Measurements from ENCODE around the gene UHRF1.
A peak's percentile ranks its signal among the peaks of the same experiment; 100 is the strongest.
"Not testable (repeated sequence)": the region's sequence is repeated elsewhere in the genome, so short reads cannot be mapped to it uniquely, and the experiment has no call there.

Gene UHRF1

GRCh38 chr19:4974880-4975469 lies 65.7 kb downstream of the UHRF1 start:
- H3K9me2 ChIP-seq (ENCODE audit: low read depth, low read length): no peaks in the 10 kb centered on the region
- peaks cover 72% of the 10 kb centered on the region for H3K4me1 ChIP-seq (ENCODE audit: insufficient read depth, low read length, severe bottlenecking)
- no peaks in the 10 kb centered on the region for H4K20me1 ChIP-seq (ENCODE audit: insufficient read depth, low read length)
- no peaks in the 10 kb centered on the region for H3K9me3 ChIP-seq (ENCODE audit: low read length)
- TF ChIP-seq CTCF (IDR thresholded peaks at IDR 0.05; ENCODE audit: low read length) (no peak), EZH2 (IDR thresholded peaks at IDR 0.05; ENCODE audit: borderline replicate concordance, low read length) (no peak)
- no peaks in the 10 kb centered on the region for H3K27me3 ChIP-seq (ENCODE audit: insufficient read depth, low read length)
- H3K4me2 ChIP-seq (ENCODE audit: low read length): peak overlapping the region; percentile 1; the same call in 1 of the 2 replicates
- H3K9ac ChIP-seq (ENCODE audit: low read length): no peak overlapping the region; the same call in 1 of the 2 replicates
- no peaks in the 10 kb centered on the region for H3F3A ChIP-seq (ENCODE audit: insufficient read depth, low read length)
- H3K79me2 ChIP-seq (ENCODE audit: insufficient read depth, low read length): no peaks in the 10 kb centered on the region
- peaks cover 6% of the 10 kb centered on the region; the same call in 1 of the 2 replicates for H3K36me3 ChIP-seq (ENCODE audit: insufficient read depth, low read length)
- H2AFZ ChIP-seq (ENCODE audit: low read length): no peak overlapping the region
- no peak overlapping the region for H3K4me3 ChIP-seq (ENCODE audit: low read depth, low read length, poor library complexity, severe bottlenecking)
- peak overlapping the region; percentile 59 for H3K27ac ChIP-seq (ENCODE audit: low read depth, low read length, poor library complexity, severe bottlenecking)

GRCh38 chr19:4975601-4976000 lies 66.3 kb downstream of the UHRF1 start:
- H3F3A ChIP-seq (ENCODE audit: insufficient read depth, low read length); H3K9me3 ChIP-seq (ENCODE audit: low read length); H3K9me2 ChIP-seq (ENCODE audit: low read depth, low read length); H2AFZ ChIP-seq (ENCODE audit: low read length); H3K36me3 ChIP-seq (ENCODE audit: insufficient read depth, low read length); H3K9ac ChIP-seq (ENCODE audit: low read length); H4K20me1 ChIP-seq (ENCODE audit: insufficient read depth, low read length); H3K27me3 ChIP-seq (ENCODE audit: insufficient read depth, low read length); H3K4me3 ChIP-seq (ENCODE audit: low read depth, low read length, poor library complexity, severe bottlenecking); H3K79me2 ChIP-seq (ENCODE audit: insufficient read depth, low read length); H3K4me2 ChIP-seq (ENCODE audit: low read length): not testable (repeated sequence)
- Histone ChIP-seq H3K4me1 (ENCODE audit: insufficient read depth, low read length, severe bottlenecking) (peaks cover 65% of the 10 kb centered on the region), H3K27ac (ENCODE audit: low read depth, low read length, poor library complexity, severe bottlenecking) (peak overlapping the region; percentile 59)

GRCh38 chr19:4976401-4977298 lies 67.3 kb downstream of the UHRF1 start:
- H4K20me1 ChIP-seq (ENCODE audit: insufficient read depth, low read length): no peaks in the 10 kb centered on the region
- H2AFZ ChIP-seq (ENCODE audit: low read length): no peak overlapping the region
- H3K9me3 ChIP-seq (ENCODE audit: low read length): no peaks in the 10 kb centered on the region
- H3K27ac ChIP-seq (ENCODE audit: low read depth, low read length, poor library complexity, severe bottlenecking): peak overlapping the region; percentile 59
- no peaks in the 10 kb centered on the region for H3F3A ChIP-seq (ENCODE audit: insufficient read depth, low read length)
- H3K36me3 ChIP-seq (ENCODE audit: insufficient read depth, low read length): peaks cover 6% of the 10 kb centered on the region; the same call in 1 of the 2 replicates
- H3K4me3 ChIP-seq (ENCODE audit: low read depth, low read length, poor library complexity, severe bottlenecking): peak overlapping the region; percentile 3
- H3K4me2 ChIP-seq (ENCODE audit: low read length): peak overlapping the region; percentile 40
- no peaks in the 10 kb centered on the region for H3K79me2 ChIP-seq (ENCODE audit: insufficient read depth, low read length)
- H3K9me2 ChIP-seq (ENCODE audit: low read depth, low read length): no peaks in the 10 kb centered on the region
- peak overlapping the region; percentile 18; the same call in 1 of the 2 replicates for H3K9ac ChIP-seq (ENCODE audit: low read length)
- TF ChIP-seq CTCF (IDR thresholded peaks at IDR 0.05; ENCODE audit: low read length) (peak; percentile 68), EZH2 (IDR thresholded peaks at IDR 0.05; ENCODE audit: borderline replicate concordance, low read length) (no peak)
- H3K4me1 ChIP-seq (ENCODE audit: insufficient read depth, low read length, severe bottlenecking): peaks cover 63% of the 10 kb centered on the region
- H3K27me3 ChIP-seq (ENCODE audit: insufficient read depth, low read length): no peaks in the 10 kb centered on the region

Measured in OCI-LY1 (cell line).